Measurements from ENCODE around the gene SCRN1.

SCRN1 gene

DNA sequence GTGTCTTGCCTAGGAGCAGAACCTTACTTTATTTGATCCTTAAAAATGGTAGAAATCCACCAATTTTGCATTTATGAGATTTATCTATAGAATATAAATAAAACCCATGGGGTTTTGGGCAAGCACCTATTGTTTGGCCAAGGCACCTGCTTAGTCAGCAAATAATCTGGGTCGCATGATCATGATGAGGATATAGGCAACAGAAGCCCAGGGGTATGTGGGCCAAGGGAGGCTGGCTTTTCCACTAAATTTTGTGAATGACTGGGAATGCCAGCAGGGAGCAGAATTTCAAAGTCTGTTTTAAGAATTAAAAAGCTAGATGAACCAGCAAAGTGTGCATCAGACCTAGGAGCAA, 17.3 kb downstream of the SCRN1 start:
- DNase-seq, result no peak
- Histone ChIP-seq H3K4me3 (ENCODE audit: low read depth, low read length) (no peak overlapping the region), H3K27ac (no peak overlapping the region), H3K27me3 (ENCODE audit: insufficient read depth, low read depth, severe bottlenecking) (no peaks in the 10 kb centered on the region), H3K36me3 (peaks cover 15% of the 10 kb centered on the region), H3K9me3 (ENCODE audit: severe bottlenecking) (no peaks in the 10 kb centered on the region)
- TF ChIP-seq, protein P1, sequence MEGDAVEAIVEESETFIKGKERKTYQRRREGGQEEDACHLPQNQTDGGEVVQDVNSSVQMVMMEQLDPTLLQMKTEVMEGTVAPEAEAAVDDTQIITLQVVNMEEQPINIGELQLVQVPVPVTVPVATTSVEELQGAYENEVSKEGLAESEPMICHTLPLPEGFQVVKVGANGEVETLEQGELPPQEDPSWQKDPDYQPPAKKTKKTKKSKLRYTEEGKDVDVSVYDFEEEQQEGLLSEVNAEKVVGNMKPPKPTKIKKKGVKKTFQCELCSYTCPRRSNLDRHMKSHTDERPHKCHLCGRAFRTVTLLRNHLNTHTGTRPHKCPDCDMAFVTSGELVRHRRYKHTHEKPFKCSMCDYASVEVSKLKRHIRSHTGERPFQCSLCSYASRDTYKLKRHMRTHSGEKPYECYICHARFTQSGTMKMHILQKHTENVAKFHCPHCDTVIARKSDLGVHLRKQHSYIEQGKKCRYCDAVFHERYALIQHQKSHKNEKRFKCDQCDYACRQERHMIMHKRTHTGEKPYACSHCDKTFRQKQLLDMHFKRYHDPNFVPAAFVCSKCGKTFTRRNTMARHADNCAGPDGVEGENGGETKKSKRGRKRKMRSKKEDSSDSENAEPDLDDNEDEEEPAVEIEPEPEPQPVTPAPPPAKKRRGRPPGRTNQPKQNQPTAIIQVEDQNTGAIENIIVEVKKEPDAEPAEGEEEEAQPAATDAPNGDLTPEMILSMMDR (IDR thresholded peaks at IDR 0.05; ENCODE audit: low read depth, low read length), result no peak

DNA sequence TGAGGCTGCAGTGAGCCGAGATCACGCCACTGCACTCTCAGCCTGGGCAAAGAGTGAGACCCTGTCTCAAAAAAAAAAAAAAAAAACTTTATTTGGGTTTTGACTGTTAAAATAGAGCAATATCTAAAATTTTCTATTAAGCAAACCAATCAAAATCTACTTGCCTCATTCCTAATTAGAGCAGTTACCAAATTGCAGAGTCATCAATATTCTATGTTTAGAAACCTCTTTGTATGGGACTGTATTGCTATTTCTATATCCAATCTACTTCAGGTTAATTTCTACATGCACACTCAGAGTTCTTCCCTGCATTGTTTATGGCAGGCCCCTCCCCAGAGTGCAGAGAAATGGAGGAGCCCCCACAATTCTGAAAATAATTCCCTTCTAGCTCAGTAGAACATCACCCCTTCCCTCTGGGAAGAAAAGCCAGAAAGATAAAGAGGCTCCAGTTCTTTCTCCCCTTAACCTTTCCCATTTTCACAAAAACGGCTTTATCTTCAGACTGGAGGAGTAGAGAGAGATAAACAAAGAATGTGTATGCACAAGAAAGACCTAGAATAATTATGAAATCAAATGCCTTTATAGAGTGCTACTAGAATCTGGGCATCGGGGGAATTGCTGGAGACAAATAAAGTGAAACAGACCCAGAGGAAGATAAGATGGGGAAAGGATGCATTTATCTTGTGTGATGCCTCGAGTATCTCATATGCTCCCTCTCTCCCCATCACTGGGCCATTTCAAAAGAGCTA, 17.9 kb downstream of the SCRN1 start:
- TF ChIP-seq, protein P1 (IDR thresholded peaks at IDR 0.05; ENCODE audit: low read depth, low read length), result no peak
- peaks cover 15% of the 10 kb centered on the region for H3K36me3 ChIP-seq
- no peak overlapping the region for H3K4me3 ChIP-seq (ENCODE audit: low read depth, low read length)
- H3K27me3 ChIP-seq (ENCODE audit: insufficient read depth, low read depth, severe bottlenecking), result no peaks in the 10 kb centered on the region
- no peak for DNase-seq
- H3K27ac ChIP-seq, result no peak overlapping the region
- no peaks in the 10 kb centered on the region for H3K9me3 ChIP-seq (ENCODE audit: severe bottlenecking)

DNA sequence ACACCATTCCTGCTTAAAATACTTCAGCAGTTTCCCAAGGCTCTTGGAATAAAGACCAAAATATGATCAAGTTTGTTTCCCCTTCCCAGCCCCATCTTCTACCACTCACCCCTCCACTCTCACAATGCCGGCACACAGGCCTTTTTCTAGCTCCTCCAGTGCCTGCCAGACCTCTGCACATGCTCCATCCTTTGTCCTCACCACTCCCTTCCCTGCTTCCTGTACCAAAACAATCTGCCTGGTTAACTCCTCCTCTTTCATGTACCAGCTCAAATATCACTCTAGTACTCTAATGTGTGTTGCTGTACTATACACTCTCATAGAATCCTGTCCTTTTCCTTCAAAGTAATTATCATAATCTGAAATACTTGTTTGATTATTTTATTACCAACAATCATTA, 19.4 kb downstream of the SCRN1 start:
- H3K27me3 ChIP-seq (ENCODE audit: insufficient read depth, low read depth, severe bottlenecking), result no peaks in the 10 kb centered on the region
- H3K4me3 ChIP-seq (ENCODE audit: low read depth, low read length), result no peak overlapping the region
- TF ChIP-seq, protein P1 (IDR thresholded peaks at IDR 0.05; ENCODE audit: low read depth, low read length), result no peak
- no peak for DNase-seq
- no peak overlapping the region for H3K27ac ChIP-seq
- no peaks in the 10 kb centered on the region for H3K9me3 ChIP-seq (ENCODE audit: severe bottlenecking)
- peaks cover 21% of the 10 kb centered on the region for H3K36me3 ChIP-seq

DNA sequence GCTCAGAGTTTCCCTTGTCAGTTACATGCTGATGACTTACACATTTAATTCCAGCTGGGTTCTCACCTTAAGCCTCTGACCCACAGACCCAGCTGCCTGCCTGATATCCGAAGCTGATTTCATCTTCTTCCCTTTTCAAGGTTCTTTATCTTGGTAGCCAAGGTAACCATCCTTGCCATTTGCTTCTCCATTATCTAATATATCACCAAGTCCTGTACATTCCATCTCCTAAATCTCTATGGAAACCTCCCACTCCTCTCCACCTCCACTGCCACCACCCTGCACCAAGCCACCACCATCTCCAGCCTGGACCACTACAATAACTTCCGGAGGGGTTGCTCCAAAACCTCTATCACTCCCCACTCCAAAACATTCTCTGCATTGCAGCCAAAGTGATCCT, 19.9 kb downstream of the SCRN1 start:
- TF ChIP-seq, protein P1 (IDR thresholded peaks at IDR 0.05; ENCODE audit: low read depth, low read length), result no peak
- Histone ChIP-seq H3K4me3 (ENCODE audit: low read depth, low read length) (no peak overlapping the region), H3K27ac (no peak overlapping the region), H3K9me3 (ENCODE audit: severe bottlenecking) (no peaks in the 10 kb centered on the region), H3K36me3 (peaks cover 21% of the 10 kb centered on the region), H3K27me3 (ENCODE audit: insufficient read depth, low read depth, severe bottlenecking) (no peaks in the 10 kb centered on the region)
- DNase-seq, result no peak

DNA sequence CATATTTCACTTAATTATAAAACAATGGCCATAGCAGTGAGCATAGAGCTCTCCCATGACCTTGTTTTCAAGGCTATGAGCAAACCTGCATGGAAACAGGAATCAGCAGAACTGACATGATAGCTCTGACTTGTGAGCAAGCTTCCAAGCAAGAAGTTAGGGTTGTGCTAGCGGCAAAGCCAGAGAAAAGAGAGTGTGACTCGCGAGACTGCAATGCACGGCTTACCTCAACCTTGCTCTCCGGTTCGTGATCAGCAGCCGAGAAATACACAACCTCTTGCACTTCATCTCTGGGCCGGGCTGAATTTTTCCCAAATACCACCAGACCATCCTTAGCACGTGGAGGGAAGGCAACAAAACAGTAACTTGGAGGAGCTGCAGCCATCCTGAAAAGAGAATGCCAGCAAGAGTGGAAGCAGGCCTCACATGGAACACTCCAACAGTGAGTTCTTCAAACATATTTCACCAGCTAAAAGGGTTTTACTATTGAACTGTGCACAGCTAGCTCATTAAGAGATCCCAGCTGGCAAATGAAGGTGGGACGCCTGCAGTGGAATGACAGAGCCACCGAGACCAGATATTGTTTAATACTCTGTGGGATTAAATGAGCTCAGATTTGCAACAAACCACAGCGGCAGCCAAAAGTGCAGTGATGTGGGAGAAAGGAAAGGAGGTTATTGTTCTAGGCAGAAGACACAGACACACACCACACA, 20.8 kb downstream of the SCRN1 start:
- DNase-seq, result no peak
- Histone ChIP-seq H3K9me3 (ENCODE audit: severe bottlenecking) (no peaks in the 10 kb centered on the region), H3K27me3 (ENCODE audit: insufficient read depth, low read depth, severe bottlenecking) (no peaks in the 10 kb centered on the region), H3K27ac (no peak overlapping the region), H3K36me3 (peaks cover 21% of the 10 kb centered on the region), H3K4me3 (ENCODE audit: low read depth, low read length) (no peak overlapping the region)
- TF ChIP-seq, protein P1 (IDR thresholded peaks at IDR 0.05; ENCODE audit: low read depth, low read length), result no peak

Measured in WERI-Rb-1 (cell line).